Measurements from ENCODE around the gene WIPF2.

Gene WIPF2

DNA sequence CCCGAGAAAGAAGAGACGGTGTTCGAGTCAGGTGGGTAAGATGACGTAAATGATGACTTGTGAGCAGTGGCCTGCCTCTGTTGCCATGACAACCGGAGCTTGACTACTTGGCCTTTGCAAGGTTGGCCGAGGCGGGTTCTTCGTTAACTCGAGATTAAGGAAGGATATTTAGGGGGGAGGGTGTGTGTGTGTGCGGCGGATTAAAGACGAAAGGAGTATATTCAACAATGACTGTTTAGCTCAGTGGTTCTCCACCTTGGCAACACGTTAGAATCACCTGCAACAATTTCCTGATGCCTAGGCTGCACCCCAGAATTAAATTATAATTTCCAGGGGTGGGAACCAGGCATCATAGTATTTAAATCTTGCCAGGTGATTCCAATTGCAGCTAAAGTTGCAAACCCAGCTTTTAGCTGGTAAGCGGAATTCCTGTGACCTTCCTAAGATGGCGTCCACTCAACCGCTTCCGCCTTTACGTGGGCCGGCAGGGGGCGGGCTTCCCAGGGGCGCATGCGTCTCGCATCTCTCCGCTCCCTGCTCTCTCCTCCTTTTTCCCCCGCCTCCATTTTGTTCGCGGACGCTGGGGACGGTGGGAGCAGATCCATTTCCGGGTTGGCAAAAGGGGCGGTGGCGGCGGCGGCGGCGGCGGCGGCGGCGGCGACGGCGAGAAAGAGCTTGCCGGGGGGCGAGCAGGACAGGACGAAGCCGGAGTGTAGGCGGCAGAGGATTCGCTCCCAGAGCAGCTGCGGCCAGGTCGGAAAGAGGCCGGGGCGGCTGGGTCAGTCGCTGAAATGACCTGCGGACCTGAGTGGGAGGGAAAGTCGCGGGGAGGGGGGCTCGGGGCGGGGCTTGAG is at the start of gene WIPF2:
WIPF2 (plus strand) TSS at position 565 of the 854 bp plus-strand sequence. CDS start 37,156 bp downstream, outside the sequence.
- H3K9ac ChIP-seq (ENCODE audit: low read length in 2 of 2) = peak within 1 kb of the TSS; percentile 81 to 92
- H3K27me3 ChIP-seq (ENCODE audit: control insufficient read depth in 1 of 2, insufficient read depth in 2 of 2, low read length in 2 of 2) = no peaks in the 10 kb centered on the region
- peaks cover 8% of the 10 kb centered on the region for H3K4me1 ChIP-seq (ENCODE audit: control insufficient read depth, insufficient read depth, low read length)
- no peaks in the 10 kb centered on the region for H3K36me3 ChIP-seq (ENCODE audit: control insufficient read depth in 2 of 2, insufficient read depth in 2 of 2, low read length in 2 of 2)
- H3K4me3 ChIP-seq (ENCODE audit: low read length in 2 of 2) = peak within 1 kb of the TSS; percentile 94 to 97
- H3K9me3 ChIP-seq (ENCODE audit: control insufficient read depth in 2 of 2, low read length in 2 of 2) = no peaks in the 10 kb centered on the region
- peak within 1 kb of the TSS; percentile 78 for H3K27ac ChIP-seq (ENCODE audit: low read length)

DNA sequence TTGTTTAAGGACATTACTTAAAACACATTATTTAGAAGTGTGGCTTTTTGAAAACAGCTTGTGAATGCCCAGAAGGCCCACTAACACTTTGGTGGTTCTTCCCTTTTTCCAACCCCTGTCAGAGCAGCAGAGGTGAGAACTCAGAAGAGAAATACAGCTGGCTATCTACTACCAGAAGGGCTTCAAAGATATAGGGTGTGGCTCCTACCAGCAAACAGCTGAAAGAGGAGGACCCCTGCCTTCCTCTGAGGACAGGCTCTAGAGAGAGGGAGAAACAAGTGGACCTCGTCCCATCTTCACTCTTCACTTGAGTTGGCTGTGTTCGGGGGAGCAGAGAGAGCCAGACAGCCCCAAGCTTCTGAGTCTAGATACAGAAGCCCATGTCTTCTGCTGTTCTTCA is 48.8 kb upstream of the WIPF2 start:
- Histone ChIP-seq H3K27me3 (ENCODE audit: control insufficient read depth in 1 of 2, insufficient read depth in 2 of 2, low read length in 2 of 2) (no peaks in the 10 kb centered on the region), H3K36me3 (ENCODE audit: control insufficient read depth in 2 of 2, insufficient read depth in 2 of 2, low read length in 2 of 2) (peaks cover 49 to 57% of the 10 kb centered on the region in 2 donors), H3K4me3 (ENCODE audit: low read length in 2 of 2) (no peak overlapping the region), H3K27ac (ENCODE audit: low read length) (no peak overlapping the region), H3K9me3 (ENCODE audit: control insufficient read depth in 2 of 2, low read length in 2 of 2) (no peaks in the 10 kb centered on the region), H3K4me1 (ENCODE audit: control insufficient read depth, insufficient read depth, low read length) (peaks cover 8% of the 10 kb centered on the region), H3K9ac (ENCODE audit: low read length in 2 of 2) (no peak overlapping the region)

- Histone ChIP-seq H3K27me3 (ENCODE audit: control insufficient read depth in 1 of 2, insufficient read depth in 2 of 2, low read length in 2 of 2) (no peaks in the 10 kb centered on the region), H3K4me1 (ENCODE audit: control insufficient read depth, insufficient read depth, low read length) (peaks cover 9% of the 10 kb centered on the region), H3K36me3 (ENCODE audit: control insufficient read depth in 2 of 2, insufficient read depth in 2 of 2, low read length in 2 of 2) (peaks cover 50 to 59% of the 10 kb centered on the region in 2 donors), H3K9me3 (ENCODE audit: control insufficient read depth in 2 of 2, low read length in 2 of 2) (no peaks in the 10 kb centered on the region), H3K9ac (ENCODE audit: low read length in 2 of 2) (no peak overlapping the region), H3K4me3 (ENCODE audit: low read length in 2 of 2) (no peak overlapping the region), H3K27ac (ENCODE audit: low read length) (no peak overlapping the region)
These were observed 47.4 kb upstream of the WIPF2 start for GRCh38 chr17:40171750-40172149.

- no peaks in the 10 kb centered on the region for H3K9me3 ChIP-seq (ENCODE audit: control insufficient read depth in 2 of 2, low read length in 2 of 2)
- H3K4me1 ChIP-seq (ENCODE audit: control insufficient read depth, insufficient read depth, low read length) = peaks cover 14% of the 10 kb centered on the region
- no peak overlapping the region for H3K27ac ChIP-seq (ENCODE audit: low read length)
- H3K27me3 ChIP-seq (ENCODE audit: control insufficient read depth in 1 of 2, insufficient read depth in 2 of 2, low read length in 2 of 2) = no peaks in the 10 kb centered on the region
- peaks cover 39 to 44% of the 10 kb centered on the region in 2 donors for H3K36me3 ChIP-seq (ENCODE audit: control insufficient read depth in 2 of 2, insufficient read depth in 2 of 2, low read length in 2 of 2)
- H3K9ac ChIP-seq (ENCODE audit: low read length in 2 of 2) = no peak overlapping the region
- H3K4me3 ChIP-seq (ENCODE audit: low read length in 2 of 2) = no peak overlapping the region
These were observed 45.9 kb upstream of the WIPF2 start for GRCh38 chr17:40173091-40173777.

DNA sequence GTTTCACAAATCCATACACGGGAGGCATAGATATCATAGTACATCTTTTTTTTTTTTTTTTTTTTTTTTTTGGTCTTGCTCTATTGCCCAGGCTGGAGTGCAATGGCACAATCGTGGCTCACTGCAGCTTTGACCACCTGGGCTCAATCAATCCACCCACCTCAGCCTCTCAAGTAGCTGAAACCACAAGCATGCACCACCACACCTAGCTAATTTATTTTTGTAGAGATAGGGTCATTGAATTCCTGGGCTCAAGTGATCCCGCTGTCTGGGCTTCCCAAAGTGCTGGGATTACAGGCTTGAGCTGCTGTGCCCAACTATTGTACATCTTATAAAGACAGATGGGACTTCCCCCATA is 45.3 kb upstream of the WIPF2 start:
- peaks cover 39 to 43% of the 10 kb centered on the region in 2 donors for H3K36me3 ChIP-seq (ENCODE audit: control insufficient read depth in 2 of 2, insufficient read depth in 2 of 2, low read length in 2 of 2)
- H3K27ac ChIP-seq (ENCODE audit: low read length) = no peak overlapping the region
- no peak overlapping the region for H3K4me3 ChIP-seq (ENCODE audit: low read length in 2 of 2)
- H3K9me3 ChIP-seq (ENCODE audit: control insufficient read depth in 2 of 2, low read length in 2 of 2) = no peaks in the 10 kb centered on the region
- H3K27me3 ChIP-seq (ENCODE audit: control insufficient read depth in 1 of 2, insufficient read depth in 2 of 2, low read length in 2 of 2) = no peaks in the 10 kb centered on the region
- peaks cover 10% of the 10 kb centered on the region for H3K4me1 ChIP-seq (ENCODE audit: control insufficient read depth, insufficient read depth, low read length)
- H3K9ac ChIP-seq (ENCODE audit: low read length in 2 of 2) = no peak overlapping the region

GRCh38 chr17:40174514-40174913 is 44.6 kb upstream of the WIPF2 start:
- H3K9me3 ChIP-seq (ENCODE audit: control insufficient read depth in 2 of 2, low read length in 2 of 2) = no peaks in the 10 kb centered on the region
- no peak overlapping the region for H3K9ac ChIP-seq (ENCODE audit: low read length in 2 of 2)
- H3K4me1 ChIP-seq (ENCODE audit: control insufficient read depth, insufficient read depth, low read length) = peaks cover 9% of the 10 kb centered on the region
- H3K27me3 ChIP-seq (ENCODE audit: control insufficient read depth in 1 of 2, insufficient read depth in 2 of 2, low read length in 2 of 2) = no peaks in the 10 kb centered on the region
- H3K27ac ChIP-seq (ENCODE audit: low read length) = no peak overlapping the region
- H3K4me3 ChIP-seq (ENCODE audit: low read length in 2 of 2) = no peak overlapping the region
- H3K36me3 ChIP-seq (ENCODE audit: control insufficient read depth in 2 of 2, insufficient read depth in 2 of 2, low read length in 2 of 2) = peaks cover 35 to 39% of the 10 kb centered on the region in 2 donors

DNA sequence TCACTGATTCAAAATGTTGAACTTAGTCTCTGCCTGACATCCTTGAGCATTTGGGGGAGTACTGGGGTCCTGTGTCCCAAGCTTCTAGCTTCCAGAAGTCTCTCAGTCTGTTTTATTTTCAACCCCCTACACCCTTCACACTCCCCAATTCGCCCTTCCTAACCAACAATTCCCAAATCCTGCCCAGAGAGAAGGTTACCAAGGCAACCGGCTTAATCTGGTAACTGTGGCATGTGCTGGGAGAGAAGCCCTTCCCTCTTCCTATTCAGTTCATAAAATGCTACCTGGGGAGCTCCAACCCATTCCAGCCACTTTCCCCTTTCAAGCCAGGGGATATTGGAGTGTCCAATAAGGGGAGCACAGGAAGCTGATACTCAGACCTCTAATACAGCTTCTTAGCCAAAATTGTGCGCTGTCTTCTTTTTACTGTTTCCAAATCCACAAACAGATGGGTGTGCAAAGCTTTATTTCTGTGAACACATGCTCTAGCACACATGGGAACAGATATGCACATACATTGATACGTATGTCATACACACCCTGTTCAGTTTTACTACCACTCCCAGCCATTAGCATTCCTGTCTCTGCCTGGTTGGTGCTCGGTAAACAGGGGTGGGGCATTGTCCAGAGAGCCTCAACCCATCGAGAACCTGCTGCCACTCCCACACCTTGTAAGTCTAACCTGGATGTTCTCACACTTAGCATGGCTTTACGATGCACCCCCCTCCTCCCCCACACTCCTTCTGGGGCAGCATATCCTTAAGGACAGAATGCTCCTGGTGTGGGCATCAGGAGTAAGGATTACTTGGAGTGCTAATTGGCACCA is 43.0 kb upstream of the WIPF2 start:
- H3K9me3 ChIP-seq (ENCODE audit: control insufficient read depth in 2 of 2, low read length in 2 of 2) = no peaks in the 10 kb centered on the region
- H3K4me1 ChIP-seq (ENCODE audit: control insufficient read depth, insufficient read depth, low read length) = peaks cover 9% of the 10 kb centered on the region
- H3K27me3 ChIP-seq (ENCODE audit: control insufficient read depth in 1 of 2, insufficient read depth in 2 of 2, low read length in 2 of 2) = no peaks in the 10 kb centered on the region
- H3K9ac ChIP-seq (ENCODE audit: low read length in 2 of 2) = no peak overlapping the region
- no peak overlapping the region for H3K27ac ChIP-seq (ENCODE audit: low read length)
- H3K4me3 ChIP-seq (ENCODE audit: low read length in 2 of 2) = no peak overlapping the region
- H3K36me3 ChIP-seq (ENCODE audit: control insufficient read depth in 2 of 2, insufficient read depth in 2 of 2, low read length in 2 of 2) = peaks cover 23 to 33% of the 10 kb centered on the region in 2 donors

GRCh38 chr17:40176754-40177110 is 42.4 kb upstream of the WIPF2 start:
- no peaks in the 10 kb centered on the region for H3K9me3 ChIP-seq (ENCODE audit: control insufficient read depth in 2 of 2, low read length in 2 of 2)
- no peak overlapping the region for H3K27ac ChIP-seq (ENCODE audit: low read length)
- H3K4me3 ChIP-seq (ENCODE audit: low read length in 2 of 2) = peak overlapping the region in 1 of 2 donors; percentile 57
- no peak overlapping the region for H3K9ac ChIP-seq (ENCODE audit: low read length in 2 of 2)
- H3K36me3 ChIP-seq (ENCODE audit: control insufficient read depth in 2 of 2, insufficient read depth in 2 of 2, low read length in 2 of 2) = peaks cover 17 to 27% of the 10 kb centered on the region in 2 donors
- H3K4me1 ChIP-seq (ENCODE audit: control insufficient read depth, insufficient read depth, low read length) = peaks cover 9% of the 10 kb centered on the region
- no peaks in the 10 kb centered on the region for H3K27me3 ChIP-seq (ENCODE audit: control insufficient read depth in 1 of 2, insufficient read depth in 2 of 2, low read length in 2 of 2)

DNA sequence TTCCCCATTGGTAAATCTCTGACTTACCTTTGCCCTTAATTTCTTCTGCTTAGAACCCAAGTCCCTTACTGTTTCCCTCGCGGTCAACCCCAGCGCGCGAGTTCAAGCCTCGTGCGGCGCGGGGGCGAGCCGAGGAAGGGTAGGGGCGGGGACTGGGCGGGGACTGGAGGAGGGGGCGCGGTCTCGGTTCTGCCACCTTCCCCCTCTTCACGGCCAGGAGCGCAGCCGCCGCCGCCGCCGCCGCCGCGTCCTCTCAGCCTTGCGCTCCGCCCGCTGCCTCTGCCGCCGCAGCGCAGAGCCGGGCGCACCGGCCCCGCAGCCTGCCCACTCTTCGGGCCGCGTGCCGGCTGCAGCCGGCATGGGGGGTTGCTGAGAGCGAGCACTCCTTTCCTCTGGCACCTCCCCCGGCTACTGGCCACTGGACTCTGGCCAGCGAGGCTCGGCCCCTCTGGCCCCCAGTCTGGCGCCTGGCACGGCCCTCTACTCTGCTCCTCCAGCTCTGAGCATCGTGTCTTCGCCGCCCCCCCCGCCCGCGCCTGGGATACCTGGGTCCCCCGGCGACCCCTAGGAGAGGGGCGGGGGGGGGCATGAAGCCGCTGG is 41.7 kb upstream of the WIPF2 start, which contains the start of gene RAPGEFL1:
RAPGEFL1 (plus strand) TSS at position 196 of the 600 bp plus-strand sequence; CDS start at position 588, 392 bp downstream.
- H3K9ac ChIP-seq (ENCODE audit: low read length in 2 of 2) = no peak within 1 kb of the TSS
- H3K4me3 ChIP-seq (ENCODE audit: low read length in 2 of 2) = peak within 1 kb of the TSS; percentile 22 to 71
- no peaks in the 10 kb centered on the region for H3K9me3 ChIP-seq (ENCODE audit: control insufficient read depth in 2 of 2, low read length in 2 of 2)
- H3K27ac ChIP-seq (ENCODE audit: low read length) = no peak within 1 kb of the TSS
- H3K36me3 ChIP-seq (ENCODE audit: control insufficient read depth in 2 of 2, insufficient read depth in 2 of 2, low read length in 2 of 2) = peaks cover 12 to 21% of the 10 kb centered on the region in 2 donors
- H3K27me3 ChIP-seq (ENCODE audit: control insufficient read depth in 1 of 2, insufficient read depth in 2 of 2, low read length in 2 of 2) = no peaks in the 10 kb centered on the region
- peaks cover 9% of the 10 kb centered on the region for H3K4me1 ChIP-seq (ENCODE audit: control insufficient read depth, insufficient read depth, low read length)

DNA sequence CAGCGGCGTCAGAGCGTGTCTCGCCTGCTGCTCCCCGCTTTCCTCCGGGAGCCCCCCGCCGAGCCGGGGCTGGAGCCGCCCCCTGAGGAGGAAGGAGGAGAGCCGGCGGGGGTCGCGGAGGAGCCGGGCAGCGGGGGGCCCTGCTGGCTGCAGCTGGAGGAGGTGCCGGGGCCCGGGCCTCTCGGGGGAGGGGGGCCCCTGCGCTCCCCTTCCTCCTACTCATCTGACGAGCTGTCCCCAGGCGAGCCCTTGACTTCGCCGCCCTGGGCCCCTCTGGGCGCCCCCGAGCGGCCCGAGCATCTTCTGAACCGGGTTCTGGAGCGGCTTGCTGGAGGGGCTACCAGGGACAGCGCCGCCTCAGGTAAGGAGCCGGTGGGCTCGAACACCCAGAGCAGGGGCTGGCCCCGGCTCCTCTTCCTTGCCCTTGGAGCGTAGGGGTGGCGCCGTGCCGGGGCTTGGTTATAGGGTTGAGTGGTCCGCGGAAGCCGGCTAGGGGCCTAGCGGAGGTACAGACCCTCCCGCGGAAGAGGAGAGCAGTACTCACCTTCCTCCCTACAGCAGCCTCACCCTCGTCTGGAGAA is 41.0 kb upstream of the WIPF2 start:
- H3K4me1 ChIP-seq (ENCODE audit: control insufficient read depth, insufficient read depth, low read length) = peaks cover 9% of the 10 kb centered on the region
- H3K9ac ChIP-seq (ENCODE audit: low read length in 2 of 2) = no peak overlapping the region
- peaks cover 12 to 19% of the 10 kb centered on the region in 2 donors for H3K36me3 ChIP-seq (ENCODE audit: control insufficient read depth in 2 of 2, insufficient read depth in 2 of 2, low read length in 2 of 2)
- peak overlapping the region in 1 of 2 donors; percentile 3 for H3K4me3 ChIP-seq (ENCODE audit: low read length in 2 of 2)
- no peaks in the 10 kb centered on the region for H3K27me3 ChIP-seq (ENCODE audit: control insufficient read depth in 1 of 2, insufficient read depth in 2 of 2, low read length in 2 of 2)
- no peak overlapping the region for H3K27ac ChIP-seq (ENCODE audit: low read length)
- no peaks in the 10 kb centered on the region for H3K9me3 ChIP-seq (ENCODE audit: control insufficient read depth in 2 of 2, low read length in 2 of 2)

Data from stomach smooth muscle (tissue), 2 donors.